CD4-positive, alpha-beta T cell treated with Interferon alpha-2 for 1 hour (primary cell): ENCODE measurements around the gene CAMK2N1.

Experiments
- DNase-seq, 2 donors: peaks; one replicate each; pipeline ENCODE4 v3.0.0-alpha.2; 2020 to 2022

The CAMK2N1 gene

GRCh38 chr1:20496241-20496661 is 10.2 kb upstream of the CAMK2N1 start:
- DNase-seq = no peak

- DNase-seq = no peak
Measured at GRCh38 chr1:20495661-20496060, 9.7 kb upstream of the CAMK2N1 start.

- DNase-seq = no peak
Measured at GRCh38 chr1:20494609-20495311, 8.8 kb upstream of the CAMK2N1 start.

- peak; percentile 76 to 84 for DNase-seq
Measured at GRCh38 chr1:20493839-20494608, 8.0 kb upstream of the CAMK2N1 start.

GRCh38 chr1:20493309-20493708 is 7.3 kb upstream of the CAMK2N1 start:
- DNase-seq = no peak

GRCh38 chr1:20492751-20493150 is 6.7 kb upstream of the CAMK2N1 start:
- no peak for DNase-seq

GRCh38 chr1:20491866-20492265 is 5.9 kb upstream of the CAMK2N1 start:
- DNase-seq = no peak

- no peak for DNase-seq
Measured at GRCh38 chr1:20491178-20491577, 5.2 kb upstream of the CAMK2N1 start.

- no peak for DNase-seq
Measured at GRCh38 chr1:20487236-20487590, 1.2 kb upstream of the CAMK2N1 start.

GRCh38 chr1:20486457-20487235 is 636 bp upstream of the CAMK2N1 start:
- DNase-seq = peak in 1 of 2 donors; percentile 13

GRCh38 chr1:20484519-20485462 is 1.2 kb downstream of the CAMK2N1 start:
- no peak for DNase-seq

GRCh38 chr1:20483833-20484518 is 2.0 kb downstream of the CAMK2N1 start:
- no peak for DNase-seq

- DNase-seq = no peak
Measured at GRCh38 chr1:20483098-20483832, 2.7 kb downstream of the CAMK2N1 start.

- no peak for DNase-seq
Measured at GRCh38 chr1:20481643-20482498, 4.1 kb downstream of the CAMK2N1 start.

GRCh38 chr1:20480951-20481617 is 4.9 kb downstream of the CAMK2N1 start:
- no peak for DNase-seq

GRCh38 chr1:20480243-20480944 is 5.6 kb downstream of the CAMK2N1 start:
- DNase-seq = no peak

GRCh38 chr1:20479840-20480239 is 6.2 kb downstream of the CAMK2N1 start:
- DNase-seq = no peak

- DNase-seq = no peak
Measured at GRCh38 chr1:20478057-20478635, 7.9 kb downstream of the CAMK2N1 start.
